RWPE1 (cell line): ENCODE results near the gene MTCH1.

Experiments used
- CTCF ChIA-PET: fragments of 350-600 bp; sonication (Branson Sonifier 250); formaldehyde crosslinking; extraction: SDS; loops from one replicate; lab custom pipeline; 2021; lab: Yijun Ruan, JAX
- POLR2A ChIA-PET: fragments of 400-600 bp; formaldehyde crosslinking; extraction: SDS; loops from one replicate; lab custom pipeline; 2020; ENCODE audit warnings: antibody characterized with exemption; ENCODE audit not compliant: low non-redundant PET; lab: Yijun Ruan, JAX
- DNase-seq: peaks from one replicate; pipeline ENCODE4 v3.0.0; 2012; ENCODE audit warnings: low spot score
- H3K27ac ChIP-seq: fragments of 450-650 bp; 2 replicates; pipeline ENCODE4 v1.5.1; 2017
- TF ChIP-seq, protein P1 (sequence below): fragments of 450-650 bp; conservative IDR thresholded peaks from 2 replicates; pipeline ENCODE4 v1.5.1; 2017; ENCODE audit warnings: low read depth, mild to moderate bottlenecking

The MTCH1 gene

DNA sequence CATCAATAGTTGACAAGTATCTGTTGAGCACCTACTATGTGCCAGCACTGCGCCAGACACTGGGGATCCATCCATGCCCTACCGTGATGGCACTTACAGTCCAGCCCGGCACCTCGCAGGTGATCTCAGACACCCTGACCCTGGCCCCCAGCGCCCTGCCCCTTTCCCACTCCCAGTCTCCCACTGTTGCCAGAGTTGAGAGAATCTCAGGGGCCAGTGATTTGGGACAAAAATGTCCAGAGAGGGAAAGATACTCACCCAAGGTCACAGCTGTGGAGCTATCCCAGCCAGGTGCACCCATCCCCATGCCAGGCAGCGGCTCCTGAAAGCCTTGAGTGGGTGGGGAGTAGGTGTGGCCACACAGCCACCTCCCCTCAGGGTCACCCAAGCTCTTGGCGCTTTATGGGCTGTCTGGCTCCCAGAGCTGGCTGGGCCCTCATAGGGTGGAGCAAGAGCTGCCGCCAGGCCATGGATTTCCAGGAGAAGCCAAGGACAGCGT, 28.2 kb downstream of the MTCH1 start:
- TF ChIP-seq, protein P1, sequence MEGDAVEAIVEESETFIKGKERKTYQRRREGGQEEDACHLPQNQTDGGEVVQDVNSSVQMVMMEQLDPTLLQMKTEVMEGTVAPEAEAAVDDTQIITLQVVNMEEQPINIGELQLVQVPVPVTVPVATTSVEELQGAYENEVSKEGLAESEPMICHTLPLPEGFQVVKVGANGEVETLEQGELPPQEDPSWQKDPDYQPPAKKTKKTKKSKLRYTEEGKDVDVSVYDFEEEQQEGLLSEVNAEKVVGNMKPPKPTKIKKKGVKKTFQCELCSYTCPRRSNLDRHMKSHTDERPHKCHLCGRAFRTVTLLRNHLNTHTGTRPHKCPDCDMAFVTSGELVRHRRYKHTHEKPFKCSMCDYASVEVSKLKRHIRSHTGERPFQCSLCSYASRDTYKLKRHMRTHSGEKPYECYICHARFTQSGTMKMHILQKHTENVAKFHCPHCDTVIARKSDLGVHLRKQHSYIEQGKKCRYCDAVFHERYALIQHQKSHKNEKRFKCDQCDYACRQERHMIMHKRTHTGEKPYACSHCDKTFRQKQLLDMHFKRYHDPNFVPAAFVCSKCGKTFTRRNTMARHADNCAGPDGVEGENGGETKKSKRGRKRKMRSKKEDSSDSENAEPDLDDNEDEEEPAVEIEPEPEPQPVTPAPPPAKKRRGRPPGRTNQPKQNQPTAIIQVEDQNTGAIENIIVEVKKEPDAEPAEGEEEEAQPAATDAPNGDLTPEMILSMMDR: no peak
- DNase-seq: no peak
- ChIA-PET CTCF (no interaction called here), POLR2A (no interaction called here)
- H3K27ac ChIP-seq: no peak overlapping the region

DNA sequence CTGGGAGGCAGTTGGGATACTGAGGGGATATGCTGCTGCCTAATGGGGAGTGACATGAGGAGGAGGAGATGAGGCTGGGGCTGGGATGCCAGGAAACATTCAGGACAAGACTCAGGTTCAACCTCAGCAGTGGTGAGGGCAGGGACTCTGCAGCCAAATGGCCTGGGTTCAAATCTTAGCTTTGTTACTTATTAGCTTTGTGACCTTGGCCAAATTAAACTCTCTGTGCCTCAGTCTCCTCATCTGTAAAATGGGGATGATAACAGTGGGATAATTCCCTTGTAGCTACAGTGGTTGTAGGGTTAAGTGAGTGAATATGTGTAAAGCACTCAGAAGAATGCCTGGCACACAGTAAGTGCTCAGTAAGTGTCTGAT, 29.6 kb downstream of the MTCH1 start:
- ChIA-PET CTCF (interaction anchor here (0.6 to 1.2 kb wide), 2 partner anchors 23 to 42 kb away, joined by 5 to 6 read pairs; no protein-coding TSS in a partner anchor), POLR2A (interaction anchor here (0.5 kb wide), 1 partner anchor 271 kb away, joined by 3 read pairs; no protein-coding TSS in a partner anchor)
- peak overlapping the region; percentile 78 for H3K27ac ChIP-seq
- TF ChIP-seq, protein P1: no peak
- DNase-seq: no peak

DNA sequence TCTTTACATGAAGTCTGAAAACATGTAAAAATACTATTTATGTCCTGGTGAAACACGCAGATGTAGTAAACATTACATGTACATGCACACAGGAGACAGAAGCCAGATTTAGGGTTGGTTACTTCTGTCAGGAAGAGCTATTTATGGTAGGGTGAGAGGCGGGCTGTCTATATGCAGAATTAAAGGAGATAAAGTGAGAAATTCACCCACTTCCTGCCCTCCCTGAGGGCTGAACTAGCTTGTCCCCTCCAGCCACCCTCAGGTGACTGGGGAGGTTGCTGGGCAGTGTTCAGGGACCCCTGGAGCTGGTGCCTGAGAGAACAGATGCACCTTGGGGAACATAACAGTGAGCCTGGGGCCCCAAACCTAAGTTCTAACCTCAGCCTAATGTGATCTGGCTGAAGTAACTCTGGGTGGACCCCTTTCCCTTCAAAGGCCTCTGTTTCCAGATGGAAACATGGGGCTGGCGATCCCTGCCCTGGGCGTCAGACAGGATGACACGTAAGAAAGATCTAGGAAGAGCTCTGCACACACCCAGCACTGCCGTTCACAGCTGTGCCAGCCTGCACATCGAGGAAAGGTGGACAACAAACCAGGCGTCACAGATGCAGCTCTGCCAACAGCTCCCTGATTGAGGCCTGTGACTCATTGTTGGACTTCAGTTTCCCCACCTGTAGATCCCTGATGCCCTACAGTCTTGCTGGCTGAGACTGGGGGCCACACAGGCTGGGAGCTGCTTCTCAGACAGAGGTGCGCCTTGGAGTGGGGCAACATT, 30.1 kb downstream of the MTCH1 start:
- POLR2A ChIA-PET: interaction anchor here (0.5 kb wide), 1 partner anchor 271 kb away, joined by 3 read pairs; no protein-coding TSS in a partner anchor
- H3K27ac ChIP-seq: peak overlapping the region; percentile 78

DNA sequence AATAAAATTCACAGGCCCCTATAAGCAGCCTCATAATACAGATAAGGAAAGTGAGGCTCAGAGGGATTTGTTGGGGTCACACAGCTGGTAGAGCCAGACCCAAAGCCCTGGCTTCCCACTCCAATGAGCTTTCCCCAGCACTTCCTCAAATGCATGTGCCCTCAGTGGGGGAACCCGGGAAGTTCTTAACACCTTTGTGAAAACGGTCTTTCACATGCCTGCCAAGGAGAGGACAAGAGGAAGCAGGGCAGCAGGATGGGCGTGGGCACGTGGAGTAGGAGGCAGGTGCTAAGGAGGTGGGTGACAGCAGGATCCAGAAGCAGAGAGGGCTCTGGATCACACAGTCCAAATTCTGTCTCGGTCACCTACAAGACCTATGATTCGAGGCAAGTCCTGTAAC, 30.9 kb downstream of the MTCH1 start:
- ChIA-PET POLR2A (no interaction called here), CTCF (interaction anchor here (0.6 to 1.2 kb wide), 2 partner anchors 41 to 79 kb away, joined by 3 to 6 read pairs; no protein-coding TSS in a partner anchor)
- H3K27ac ChIP-seq: 0 out of 2 replicates have a peak overlapping the region, but pooled peaks have one; percentile 1
- no peak for DNase-seq
- TF ChIP-seq, protein P1: no peak

More for the DNA sequence above, 30.1 kb downstream of the MTCH1 start:
- CTCF ChIA-PET: interaction anchor here (0.6 to 1.2 kb wide), 3 partner anchors 23 to 80 kb away, joined by 3 to 6 read pairs (median 5); no protein-coding TSS in a partner anchor
- DNase-seq: peak; percentile 51
- TF ChIP-seq, protein P1: no peak

DNA sequence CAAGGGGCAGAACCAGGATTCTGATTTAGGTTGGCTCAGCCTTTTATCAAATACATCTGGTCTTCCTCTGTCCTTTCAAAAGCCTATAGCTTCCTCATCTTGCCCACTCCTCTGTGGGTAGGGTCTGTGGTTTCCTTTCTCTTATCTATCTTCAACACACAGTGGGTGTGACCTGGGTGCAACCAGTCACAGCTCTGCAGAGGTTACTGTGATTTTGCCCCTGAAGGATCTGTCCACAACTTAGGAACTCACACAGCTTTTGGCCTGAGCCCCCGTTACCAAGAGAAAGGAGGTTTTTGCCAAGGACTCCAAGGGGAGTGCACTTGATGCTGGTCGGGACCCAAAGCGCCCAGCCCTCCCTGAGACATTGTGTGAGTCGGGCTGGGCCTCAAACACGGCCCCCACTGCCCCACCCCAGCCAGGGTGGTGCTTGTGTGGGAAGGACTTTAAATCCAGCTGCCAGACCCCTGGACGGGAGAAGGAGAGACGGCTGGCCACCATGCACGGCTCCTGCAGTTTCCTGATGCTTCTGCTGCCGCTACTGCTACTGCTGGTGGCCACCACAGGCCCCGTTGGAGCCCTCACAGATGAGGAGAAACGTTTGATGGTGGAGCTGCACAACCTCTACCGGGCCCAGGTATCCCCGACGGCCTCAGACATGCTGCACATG, 31.6 kb downstream of the MTCH1 start, which contains the start of gene PI16:
TSS of gene PI16 (plus strand) at position 477 of the 670 bp plus-strand sequence. CDS start at position 500, 23 bp downstream.
- peak within 1 kb of the TSS; percentile 78 for H3K27ac ChIP-seq
- POLR2A ChIA-PET: no interaction called here
- TF ChIP-seq, protein P1: no peak
- no peak for DNase-seq
- CTCF ChIA-PET: interaction anchor here (1.2 kb wide), 1 partner anchor 23 kb away, joined by 4 read pairs; no protein-coding TSS in a partner anchor

DNA sequence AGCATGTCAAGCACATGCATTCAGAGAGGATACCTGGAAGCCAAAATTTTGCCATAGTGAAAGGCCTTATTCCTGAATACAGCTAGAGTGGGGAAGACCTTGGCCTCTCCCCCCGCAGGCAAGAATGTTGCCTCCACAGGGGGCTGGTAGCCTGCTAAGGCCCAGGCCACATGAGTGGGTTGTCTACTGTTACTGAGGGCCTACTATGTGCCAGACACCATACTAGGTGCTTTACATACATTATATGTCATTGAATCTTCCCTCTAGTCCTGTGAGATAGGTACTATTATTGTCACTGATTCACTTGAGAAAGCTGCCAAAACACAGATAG, 32.1 kb downstream of the MTCH1 start:
- no peak for DNase-seq
- no peak overlapping the region for H3K27ac ChIP-seq
- TF ChIP-seq, protein P1: no peak
- POLR2A ChIA-PET: no interaction called here
- CTCF ChIA-PET: interaction anchor here (1.2 kb wide), 1 partner anchor 24 kb away, joined by 4 read pairs; no protein-coding TSS in a partner anchor
